ENCODE measurements around the gene RTP4. TPM values are rescaled to one million over a fixed set of nuclear protein-coding genes. Genes with fewer than 3 reads are reported as not detected.

RTP4 gene
- total RNA-seq, 2 experiments from 2014 or later, result 0.13 TPM; not detected in 1

DNA sequence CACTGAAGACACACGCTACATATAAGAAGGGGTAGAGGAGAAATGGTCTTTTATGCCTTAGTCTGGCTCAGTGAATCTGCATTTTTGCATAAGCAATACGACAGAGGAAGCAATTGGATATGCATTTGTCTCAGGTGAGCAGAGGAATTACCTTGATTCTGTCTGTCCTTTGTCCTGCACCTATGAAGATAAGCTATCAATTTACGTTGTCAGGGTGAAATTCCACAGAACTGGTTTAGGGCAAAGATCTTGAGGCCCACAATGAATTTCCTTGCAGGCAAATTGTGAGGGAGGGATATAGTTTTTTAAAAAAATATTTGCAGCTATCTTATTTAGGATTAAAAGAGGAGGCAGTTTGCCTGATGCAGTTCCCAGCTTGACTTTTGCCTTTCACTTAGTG lies 45.1 kb upstream of the RTP4 start:
- Histone ChIP-seq H3K9me2 (ENCODE audit: insufficient read depth, low read length) (no peaks in the 10 kb centered on the region), H2AFZ (ENCODE audit: low read length) (no peak overlapping the region)

GRCh38 chr3:187325632-187326031 lies 42.6 kb upstream of the RTP4 start:
- no peak overlapping the region for H3K27ac ChIP-seq (ENCODE audit: low read depth, low read length, poor library complexity, severe bottlenecking)
- intact Hi-C loops (cut with micrococcal nuclease; ENCODE audit: unreplicated experiment), result no loop called here
- no peaks in the 10 kb centered on the region for H4K20me1 ChIP-seq (ENCODE audit: insufficient read depth, low read length)
- DNase-seq (ENCODE audit: low spot score), result no peak
- no peak overlapping the region for H3K4me2 ChIP-seq (ENCODE audit: low read length)
- TF ChIP-seq, protein P1, sequence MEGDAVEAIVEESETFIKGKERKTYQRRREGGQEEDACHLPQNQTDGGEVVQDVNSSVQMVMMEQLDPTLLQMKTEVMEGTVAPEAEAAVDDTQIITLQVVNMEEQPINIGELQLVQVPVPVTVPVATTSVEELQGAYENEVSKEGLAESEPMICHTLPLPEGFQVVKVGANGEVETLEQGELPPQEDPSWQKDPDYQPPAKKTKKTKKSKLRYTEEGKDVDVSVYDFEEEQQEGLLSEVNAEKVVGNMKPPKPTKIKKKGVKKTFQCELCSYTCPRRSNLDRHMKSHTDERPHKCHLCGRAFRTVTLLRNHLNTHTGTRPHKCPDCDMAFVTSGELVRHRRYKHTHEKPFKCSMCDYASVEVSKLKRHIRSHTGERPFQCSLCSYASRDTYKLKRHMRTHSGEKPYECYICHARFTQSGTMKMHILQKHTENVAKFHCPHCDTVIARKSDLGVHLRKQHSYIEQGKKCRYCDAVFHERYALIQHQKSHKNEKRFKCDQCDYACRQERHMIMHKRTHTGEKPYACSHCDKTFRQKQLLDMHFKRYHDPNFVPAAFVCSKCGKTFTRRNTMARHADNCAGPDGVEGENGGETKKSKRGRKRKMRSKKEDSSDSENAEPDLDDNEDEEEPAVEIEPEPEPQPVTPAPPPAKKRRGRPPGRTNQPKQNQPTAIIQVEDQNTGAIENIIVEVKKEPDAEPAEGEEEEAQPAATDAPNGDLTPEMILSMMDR (conservative IDR thresholded peaks at IDR 0.05; ENCODE audit: low read length), result no peak
- TF ChIP-seq EZH2phosphoT487 (IDR thresholded peaks at IDR 0.05; ENCODE audit: borderline replicate concordance, low read depth, low read length), result no peak
- no TSS peak for BruUV-seq (replicated peaks)
- H2AFZ ChIP-seq (ENCODE audit: low read length), result no peak overlapping the region
- H3K4me3 ChIP-seq (ENCODE audit: low read depth, low read length, poor library complexity, severe bottlenecking), result no peak overlapping the region
- no peaks in the 10 kb centered on the region for H3K9me3 ChIP-seq (ENCODE audit: low read length)
- H3K9me2 ChIP-seq (ENCODE audit: insufficient read depth, low read length), result no peaks in the 10 kb centered on the region
- H3K36me3 ChIP-seq (ENCODE audit: insufficient read depth, low read length), result no peaks in the 10 kb centered on the region
- H3K79me2 ChIP-seq (ENCODE audit: insufficient read depth, low read depth, low read length), result no peaks in the 10 kb centered on the region
- ChIA-PET POLR2A (interaction anchor here (0.6 kb wide), 1 partner anchor 263 kb away, joined by 3 read pairs; no protein-coding TSS in a partner anchor), CTCF (ENCODE audit: unreplicated experiment) (no interaction called here)
- no peaks in the 10 kb centered on the region for H3K4me1 ChIP-seq (ENCODE audit: insufficient read depth, low read length, poor library complexity, severe bottlenecking)

More for the DNA sequence above, 45.1 kb upstream of the RTP4 start:
- ChIA-PET POLR2A (interaction anchor here (1.4 kb wide), 1 partner anchor 17 kb away, joined by 3 read pairs; no protein-coding TSS in a partner anchor), CTCF (ENCODE audit: unreplicated experiment) (no interaction called here)
- H3K4me2 ChIP-seq (ENCODE audit: low read length), result no peak overlapping the region
- no peaks in the 10 kb centered on the region for H3K36me3 ChIP-seq (ENCODE audit: insufficient read depth, low read length)
- H3K79me2 ChIP-seq (ENCODE audit: insufficient read depth, low read depth, low read length), result no peaks in the 10 kb centered on the region
- no peaks in the 10 kb centered on the region for H3K9me3 ChIP-seq (ENCODE audit: low read length)
- intact Hi-C loops (cut with micrococcal nuclease; ENCODE audit: unreplicated experiment), result no loop called here
- TF ChIP-seq, protein P1 (conservative IDR thresholded peaks at IDR 0.05; ENCODE audit: low read length), result no peak
- no peak for TF ChIP-seq EZH2phosphoT487 (IDR thresholded peaks at IDR 0.05; ENCODE audit: borderline replicate concordance, low read depth, low read length)
- H3K4me1 ChIP-seq (ENCODE audit: insufficient read depth, low read length, poor library complexity, severe bottlenecking), result no peaks in the 10 kb centered on the region
- no peak for DNase-seq (ENCODE audit: low spot score)
- H4K20me1 ChIP-seq (ENCODE audit: insufficient read depth, low read length), result no peaks in the 10 kb centered on the region
- H3K27ac ChIP-seq (ENCODE audit: low read depth, low read length, poor library complexity, severe bottlenecking), result no peak overlapping the region
- no peak overlapping the region for H3K4me3 ChIP-seq (ENCODE audit: low read depth, low read length, poor library complexity, severe bottlenecking)
- BruUV-seq (replicated peaks), result no TSS peak

DNA sequence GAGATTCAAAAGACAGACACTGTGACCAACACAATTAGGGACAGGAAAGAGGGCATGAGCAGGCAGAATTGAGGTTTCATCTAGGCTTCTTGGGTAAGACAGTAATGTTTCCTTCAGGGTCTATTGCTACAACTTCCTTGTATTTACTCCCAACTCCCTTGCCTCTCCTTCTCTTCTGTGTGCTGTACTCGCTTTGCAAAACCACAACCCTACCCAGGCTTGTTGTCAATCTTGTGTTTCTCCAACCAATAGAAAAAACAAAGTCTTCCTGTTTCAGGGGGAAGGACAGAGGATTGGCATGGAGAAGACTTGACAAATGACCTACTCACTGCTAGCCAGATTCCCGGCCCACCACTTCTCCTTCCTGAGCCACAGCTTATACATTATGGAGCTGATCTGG lies 40.3 kb upstream of the RTP4 start:
- intact Hi-C loops (cut with micrococcal nuclease; ENCODE audit: unreplicated experiment), result no loop called here
- TF ChIP-seq, protein P1 (conservative IDR thresholded peaks at IDR 0.05; ENCODE audit: low read length), result no peak
- no peak for TF ChIP-seq EZH2phosphoT487 (IDR thresholded peaks at IDR 0.05; ENCODE audit: borderline replicate concordance, low read depth, low read length)
- BruUV-seq (replicated peaks), result no TSS peak
- no peak overlapping the region for H3K4me2 ChIP-seq (ENCODE audit: low read length)
- POLR2A ChIA-PET, result interaction anchor here (0.6 to 1.2 kb wide), 2 partner anchors 49 to 1608 kb away, joined by 3 to 5 read pairs; no protein-coding TSS in a partner anchor
- H3K9me2 ChIP-seq (ENCODE audit: insufficient read depth, low read length), result no peaks in the 10 kb centered on the region
- H3K4me3 ChIP-seq (ENCODE audit: low read depth, low read length, poor library complexity, severe bottlenecking), result no peak overlapping the region
- no peaks in the 10 kb centered on the region for H3K79me2 ChIP-seq (ENCODE audit: insufficient read depth, low read depth, low read length)
- no peaks in the 10 kb centered on the region for H3K36me3 ChIP-seq (ENCODE audit: insufficient read depth, low read length)
- CTCF ChIA-PET (ENCODE audit: unreplicated experiment), result no interaction called here
- H2AFZ ChIP-seq (ENCODE audit: low read length), result no peak overlapping the region
- no peak for DNase-seq (ENCODE audit: low spot score)
- no peaks in the 10 kb centered on the region for H3K9me3 ChIP-seq (ENCODE audit: low read length)
- no peaks in the 10 kb centered on the region for H4K20me1 ChIP-seq (ENCODE audit: insufficient read depth, low read length)
- H3K27ac ChIP-seq (ENCODE audit: low read depth, low read length, poor library complexity, severe bottlenecking), result no peak overlapping the region
- H3K4me1 ChIP-seq (ENCODE audit: insufficient read depth, low read length, poor library complexity, severe bottlenecking), result no peaks in the 10 kb centered on the region

All from OCI-LY7 (cell line).